Ovary (tissue), 3 donors: ENCODE data around the gene CHTOP.
"Not testable (repeated sequence)": the region's sequence is repeated elsewhere in the genome, so short reads cannot be mapped to it uniquely, and the experiment has no call there.

Experiments
- EP300 ChIP-seq: sonication (generic); formaldehyde crosslinking; IDR thresholded peaks from one replicate; pipeline ENCODE4 v1.6.1; 2017; ENCODE audit warnings: antibody characterized with exemption
- POLR2A ChIP-seq: fragments of 450-650 bp; IDR thresholded peaks from one replicate; pipeline ENCODE4 v1.6.1; 2017; ENCODE audit warnings: antibody characterized with exemption, mild to moderate bottlenecking, moderate library complexity
- TF ChIP-seq, protein P1 (sequence below), 3 donors: fragments of 450-650 bp in 2 of 3; fragments of 200-600 bp in 1 of 3; IDR thresholded peaks; one replicate each; pipeline versions ENCODE4 v1.5.1 to v1.8.0; 2016 to 2022; ENCODE audit warnings: antibody characterized with exemption in 3 of 3, mild to moderate bottlenecking in 1 of 3
- donor health status: DM: no; HTN: no; CAD: no.

DNA sequence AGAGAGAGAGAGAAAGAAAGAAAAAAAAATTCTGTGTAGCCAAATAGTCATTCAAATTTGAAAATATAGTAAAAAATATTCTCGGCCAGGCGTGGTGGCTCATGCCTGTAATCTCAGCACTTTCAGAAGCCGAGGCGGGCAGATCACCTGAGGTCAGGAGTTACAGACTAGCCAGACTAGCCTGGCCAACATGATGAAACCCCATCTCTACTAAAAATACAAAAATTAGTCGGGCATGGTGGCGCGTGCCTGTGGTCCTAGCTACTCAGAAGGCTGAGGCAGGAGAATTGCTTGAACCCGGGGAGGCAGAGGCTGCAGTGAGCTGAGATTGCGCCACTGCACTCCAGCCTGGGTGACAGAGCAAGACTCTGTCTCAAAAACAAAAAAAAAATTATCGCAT lies 45.8 kb upstream of the CHTOP start:
- not testable (repeated sequence) for TF ChIP-seq EP300, POLR2A
- TF ChIP-seq, protein P1, sequence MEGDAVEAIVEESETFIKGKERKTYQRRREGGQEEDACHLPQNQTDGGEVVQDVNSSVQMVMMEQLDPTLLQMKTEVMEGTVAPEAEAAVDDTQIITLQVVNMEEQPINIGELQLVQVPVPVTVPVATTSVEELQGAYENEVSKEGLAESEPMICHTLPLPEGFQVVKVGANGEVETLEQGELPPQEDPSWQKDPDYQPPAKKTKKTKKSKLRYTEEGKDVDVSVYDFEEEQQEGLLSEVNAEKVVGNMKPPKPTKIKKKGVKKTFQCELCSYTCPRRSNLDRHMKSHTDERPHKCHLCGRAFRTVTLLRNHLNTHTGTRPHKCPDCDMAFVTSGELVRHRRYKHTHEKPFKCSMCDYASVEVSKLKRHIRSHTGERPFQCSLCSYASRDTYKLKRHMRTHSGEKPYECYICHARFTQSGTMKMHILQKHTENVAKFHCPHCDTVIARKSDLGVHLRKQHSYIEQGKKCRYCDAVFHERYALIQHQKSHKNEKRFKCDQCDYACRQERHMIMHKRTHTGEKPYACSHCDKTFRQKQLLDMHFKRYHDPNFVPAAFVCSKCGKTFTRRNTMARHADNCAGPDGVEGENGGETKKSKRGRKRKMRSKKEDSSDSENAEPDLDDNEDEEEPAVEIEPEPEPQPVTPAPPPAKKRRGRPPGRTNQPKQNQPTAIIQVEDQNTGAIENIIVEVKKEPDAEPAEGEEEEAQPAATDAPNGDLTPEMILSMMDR (IDR thresholded peaks at IDR 0.05) = not testable (repeated sequence)
